OCI-LY1 (cell line): ENCODE results near the gene VOPP1.
A peak's percentile ranks its signal among the peaks of the same experiment; 100 is the strongest.

Experiments used
- H2AFZ ChIP-seq: fragments of 200-600 bp; sonication (generic), shearing (Covaris generic); 2 replicates; pipeline ENCODE4 v1.6.0; 2014; ENCODE audit warnings: antibody characterized with exemption, mild to moderate bottlenecking, low read length
- H3F3A ChIP-seq: fragments of 200-600 bp; sonication (generic), shearing (Covaris generic); 2 replicates; pipeline ENCODE4 v1.6.0; 2014; ENCODE audit warnings: mild to moderate bottlenecking, antibody characterized with exemption, low read length, moderate library complexity; ENCODE audit not compliant: insufficient read depth
- H3K27ac ChIP-seq: fragments of 200-600 bp; sonication (generic); 2 replicates; pipeline ENCODE4 v1.5.1; 2014; ENCODE audit warnings: low read length, mixed run types, mild to moderate bottlenecking, low read depth; ENCODE audit not compliant: poor library complexity, severe bottlenecking
- H3K27me3 ChIP-seq: fragments of 200-600 bp; sonication (generic); 2 replicates; pipeline ENCODE4 v1.6.0; 2014; ENCODE audit warnings: antibody characterized with exemption, mild to moderate bottlenecking, low read length, moderate library complexity; ENCODE audit not compliant: insufficient read depth
- H3K36me3 ChIP-seq: fragments of 200-600 bp; sonication (generic); 2 replicates; pipeline ENCODE4 v1.6.1; 2014; ENCODE audit warnings: mild to moderate bottlenecking, antibody characterized with exemption, low read length, moderate library complexity, mixed read lengths; ENCODE audit not compliant: insufficient read depth
- H3K4me1 ChIP-seq: fragments of 200-600 bp; sonication (generic); 2 replicates; pipeline ENCODE4 v1.5.1; 2014; ENCODE audit warnings: mild to moderate bottlenecking, low read length, moderate library complexity; ENCODE audit not compliant: insufficient read depth, severe bottlenecking
- H3K4me2 ChIP-seq: fragments of 200-600 bp; sonication (generic), shearing (Covaris generic); 2 replicates; pipeline ENCODE4 v1.6.1; 2014; ENCODE audit warnings: low read length
- H3K4me3 ChIP-seq: fragments of 200-600 bp; sonication (generic); 2 replicates; pipeline ENCODE4 v1.5.1; 2014; ENCODE audit warnings: low read length, low read depth, mild to moderate bottlenecking, mixed read lengths; ENCODE audit not compliant: poor library complexity, severe bottlenecking
- H3K79me2 ChIP-seq: fragments of 200-600 bp; shearing (Covaris generic); 2 replicates; pipeline ENCODE4 v1.6.1; 2016; ENCODE audit warnings: mixed run types, low read length, mixed read lengths; ENCODE audit not compliant: insufficient read depth
- H3K9ac ChIP-seq: fragments of 200-600 bp; sonication (generic), shearing (Covaris generic); 2 replicates; pipeline ENCODE4 v1.6.1; 2014; ENCODE audit warnings: mild to moderate bottlenecking, low read length, mixed read lengths
- H3K9me2 ChIP-seq: fragments of 200-600 bp; sonication (generic), shearing (Covaris generic); 2 replicates; pipeline ENCODE4 v1.6.1; 2014; ENCODE audit warnings: low read depth, mild to moderate bottlenecking, low read length, mixed read lengths
- H3K9me3 ChIP-seq: fragments of 200-600 bp; shearing (Covaris generic); 2 replicates; pipeline ENCODE4 v1.6.1; 2014; ENCODE audit warnings: low read length, mixed read lengths
- H4K20me1 ChIP-seq: fragments of 200-600 bp; sonication (generic), shearing (Covaris generic); 2 replicates; pipeline ENCODE4 v1.6.0; 2016; ENCODE audit warnings: mild to moderate bottlenecking, low read length; ENCODE audit not compliant: insufficient read depth
- EZH2 ChIP-seq: fragments of 200-600 bp; sonication (generic), shearing (Covaris generic); IDR thresholded peaks from 2 replicates; pipeline ENCODE4 v1.8.0; 2017; ENCODE audit warnings: borderline replicate concordance, mixed run types, mild to moderate bottlenecking, antibody characterized with exemption, low read length, moderate library complexity, mixed read lengths
- TF ChIP-seq, protein P1 (sequence below): fragments of 200-600 bp; sonication (generic), shearing (Covaris generic); IDR thresholded peaks from 2 replicates; pipeline ENCODE4 v1.5.1; 2017; ENCODE audit warnings: mild to moderate bottlenecking, antibody characterized with exemption, low read length, moderate library complexity, mixed read lengths

The VOPP1 gene

GRCh38 chr7:55561690-55562089 is 10.6 kb downstream of the VOPP1 start:
- Histone ChIP-seq H3K9me2 (no peaks in the 10 kb centered on the region), H3K9me3 (no peaks in the 10 kb centered on the region), H3K4me1 (peaks cover 99% of the 10 kb centered on the region), H3K27ac (peak overlapping the region; percentile 92), H3K9ac (no peak overlapping the region; the same call in 1 of the 2 replicates), H3K4me2 (peak overlapping the region; percentile 36; the same call in 1 of the 2 replicates), H4K20me1 (no peaks in the 10 kb centered on the region), H3K36me3 (peaks cover 5% of the 10 kb centered on the region; the same call in 1 of the 2 replicates), H2AFZ (no peak overlapping the region), H3K27me3 (no peaks in the 10 kb centered on the region), H3F3A (no peaks in the 10 kb centered on the region), H3K4me3 (no peak overlapping the region), H3K79me2 (peaks cover 100% of the 10 kb centered on the region)
- TF ChIP-seq EZH2, result no peak
- TF ChIP-seq, protein P1, sequence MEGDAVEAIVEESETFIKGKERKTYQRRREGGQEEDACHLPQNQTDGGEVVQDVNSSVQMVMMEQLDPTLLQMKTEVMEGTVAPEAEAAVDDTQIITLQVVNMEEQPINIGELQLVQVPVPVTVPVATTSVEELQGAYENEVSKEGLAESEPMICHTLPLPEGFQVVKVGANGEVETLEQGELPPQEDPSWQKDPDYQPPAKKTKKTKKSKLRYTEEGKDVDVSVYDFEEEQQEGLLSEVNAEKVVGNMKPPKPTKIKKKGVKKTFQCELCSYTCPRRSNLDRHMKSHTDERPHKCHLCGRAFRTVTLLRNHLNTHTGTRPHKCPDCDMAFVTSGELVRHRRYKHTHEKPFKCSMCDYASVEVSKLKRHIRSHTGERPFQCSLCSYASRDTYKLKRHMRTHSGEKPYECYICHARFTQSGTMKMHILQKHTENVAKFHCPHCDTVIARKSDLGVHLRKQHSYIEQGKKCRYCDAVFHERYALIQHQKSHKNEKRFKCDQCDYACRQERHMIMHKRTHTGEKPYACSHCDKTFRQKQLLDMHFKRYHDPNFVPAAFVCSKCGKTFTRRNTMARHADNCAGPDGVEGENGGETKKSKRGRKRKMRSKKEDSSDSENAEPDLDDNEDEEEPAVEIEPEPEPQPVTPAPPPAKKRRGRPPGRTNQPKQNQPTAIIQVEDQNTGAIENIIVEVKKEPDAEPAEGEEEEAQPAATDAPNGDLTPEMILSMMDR, result no peak

DNA sequence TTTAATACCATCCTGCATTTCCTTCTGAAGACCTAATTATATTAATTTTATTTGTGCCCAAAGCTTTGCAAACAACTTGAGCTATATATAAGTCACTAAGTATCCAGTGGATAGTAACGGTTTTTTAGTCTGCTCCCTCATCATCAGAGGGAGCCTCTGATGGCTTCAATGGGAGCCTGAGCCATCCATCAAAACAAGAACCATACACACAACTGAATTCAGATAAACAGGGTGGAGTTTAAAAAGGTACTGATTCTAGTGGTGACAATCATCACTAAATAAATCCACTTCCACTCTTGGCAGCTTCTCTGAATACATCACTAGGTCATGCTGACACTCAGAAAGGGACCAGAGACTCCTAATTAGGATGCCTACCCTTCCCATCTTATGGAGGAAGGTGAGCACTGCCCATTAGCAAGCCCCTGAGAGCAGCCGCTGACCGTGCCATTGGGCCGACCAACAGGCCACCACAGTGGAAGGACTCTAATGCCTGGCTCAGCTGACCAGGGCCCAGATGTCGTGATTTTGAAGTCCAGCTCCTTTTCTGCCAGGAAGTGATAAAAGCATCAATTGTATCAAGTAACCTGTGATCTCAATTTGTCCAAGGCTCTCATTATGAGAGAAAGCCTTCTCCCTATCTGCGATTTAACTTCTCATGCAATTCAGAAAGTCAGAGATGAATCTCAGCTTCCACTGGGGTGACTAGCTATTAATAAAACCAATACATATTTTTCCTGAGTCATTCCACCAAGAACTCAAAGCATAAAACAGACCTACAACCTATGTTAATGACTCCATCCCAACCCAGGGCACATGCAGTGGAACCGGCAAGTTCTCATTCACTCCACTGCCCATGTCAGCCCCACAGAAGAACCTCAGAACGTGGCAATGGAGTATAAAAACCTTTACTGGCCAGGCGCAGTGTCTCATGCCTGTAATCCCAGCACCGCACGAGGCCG is 13.1 kb downstream of the VOPP1 start:
- H3F3A ChIP-seq, result no peaks in the 10 kb centered on the region
- no peaks in the 10 kb centered on the region for H4K20me1 ChIP-seq
- peak overlapping the region; percentile 92 for H3K27ac ChIP-seq
- no peak overlapping the region for H2AFZ ChIP-seq
- peaks cover 100% of the 10 kb centered on the region for H3K4me1 ChIP-seq
- peaks cover 21% of the 10 kb centered on the region; the same call in 1 of the 2 replicates for H3K36me3 ChIP-seq
- H3K9me2 ChIP-seq, result no peaks in the 10 kb centered on the region
- H3K79me2 ChIP-seq, result peaks cover 100% of the 10 kb centered on the region
- peak overlapping the region; percentile 71 for H3K4me2 ChIP-seq
- no peaks in the 10 kb centered on the region for H3K27me3 ChIP-seq
- no peaks in the 10 kb centered on the region for H3K9me3 ChIP-seq
- peak overlapping the region; percentile 44; the same call in 1 of the 2 replicates for H3K9ac ChIP-seq
- peak overlapping the region; percentile 38 for H3K4me3 ChIP-seq
- no peak for TF ChIP-seq EZH2
- TF ChIP-seq, protein P1, result no peak

- Histone ChIP-seq H3F3A (no peaks in the 10 kb centered on the region), H3K36me3 (peaks cover 27% of the 10 kb centered on the region; the same call in 1 of the 2 replicates), H3K27ac (peak overlapping the region; percentile 92), H3K79me2 (peaks cover 100% of the 10 kb centered on the region), H3K4me3 (peak overlapping the region; percentile 38), H3K9ac (peak overlapping the region; percentile 46), H3K4me1 (peaks cover 100% of the 10 kb centered on the region), H3K4me2 (peak overlapping the region; percentile 71), H4K20me1 (no peaks in the 10 kb centered on the region), H3K27me3 (no peaks in the 10 kb centered on the region), H3K9me3 (no peaks in the 10 kb centered on the region), H2AFZ (no peak overlapping the region), H3K9me2 (no peaks in the 10 kb centered on the region)
- TF ChIP-seq EZH2, result no peak
- TF ChIP-seq, protein P1, result no peak
These were observed 14.6 kb downstream of the VOPP1 start for GRCh38 chr7:55557666-55558188.
